BE2C (cell line): ENCODE measurements around the gene CCDC6.
"Not testable (repeated sequence)": the region's sequence is repeated elsewhere in the genome, so short reads cannot be mapped to it uniquely, and the experiment has no call there.

Experiments
- DNase-seq: peaks from one replicate; pipeline ENCODE4 v3.0.0-alpha.2; 2020
- H3K27me3 ChIP-seq: fragments of 250-450 bp; sonication (Bioruptor Pico); 2 replicates; pipeline ENCODE4 v1.5.1; 2020; ENCODE audit warnings: mild to moderate bottlenecking
- H3K36me3 ChIP-seq: fragments of 250-450 bp; sonication (Bioruptor Pico); 2 replicates; pipeline ENCODE4 v1.5.1; 2020; ENCODE audit warnings: mild to moderate bottlenecking
- H3K4me1 ChIP-seq: fragments of 250-450 bp; sonication (Bioruptor Pico); 2 replicates; pipeline ENCODE4 v1.5.1; 2020
- H3K4me3 ChIP-seq: 2 replicates; pipeline ENCODE4 v1.5.1; 2011; ENCODE audit warnings: low read depth, low read length
- H3K9me3 ChIP-seq: fragments of 250-450 bp; sonication (Bioruptor Pico); 2 replicates; pipeline ENCODE4 v1.5.1; 2020
- CTCF ChIP-seq: IDR thresholded peaks from 2 replicates; pipeline ENCODE4 v1.5.1; 2012; ENCODE audit warnings: mild to moderate bottlenecking, low read depth, low read length

CCDC6 gene

GRCh38 chr10:59748834-59749233 lies 157.5 kb downstream of the CCDC6 start:
- H3K4me1 ChIP-seq = no peaks in the 10 kb centered on the region
- H3K27me3 ChIP-seq = no peaks in the 10 kb centered on the region; the same call in 1 of the 2 replicates
- no peaks in the 10 kb centered on the region for H3K9me3 ChIP-seq
- no peak for DNase-seq
- no peak overlapping the region for H3K4me3 ChIP-seq
- TF ChIP-seq CTCF = no peak
- no peaks in the 10 kb centered on the region for H3K36me3 ChIP-seq

DNA sequence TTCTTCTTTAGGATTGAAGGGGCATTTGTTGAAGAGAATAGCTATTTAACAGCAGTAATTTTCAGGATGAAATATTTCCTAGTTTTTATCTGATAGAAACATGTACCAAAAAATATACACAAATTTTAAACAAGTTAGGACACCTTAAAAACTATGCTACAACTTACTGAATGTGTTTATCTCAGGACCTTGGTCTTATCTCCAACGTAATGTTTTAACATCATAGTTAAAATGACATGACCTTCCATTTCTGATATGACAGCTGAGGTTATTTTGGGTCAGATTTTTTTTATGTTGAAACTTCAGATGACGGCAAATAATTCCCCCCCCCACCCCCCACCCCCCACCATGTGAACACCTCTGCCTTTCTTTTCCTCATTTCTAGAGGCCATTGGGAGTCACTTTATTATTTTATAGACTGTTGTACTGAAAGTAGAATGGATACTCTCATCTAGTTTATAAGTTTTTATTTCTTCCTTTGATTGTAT lies 161.1 kb downstream of the CCDC6 start:
- Histone ChIP-seq H3K36me3 (no peaks in the 10 kb centered on the region), H3K4me1 (no peaks in the 10 kb centered on the region), H3K4me3 (no peak overlapping the region), H3K9me3 (no peaks in the 10 kb centered on the region), H3K27me3 (no peaks in the 10 kb centered on the region)
- no peak for DNase-seq
- no peak for TF ChIP-seq CTCF

- not testable (repeated sequence) for H3K4me3 ChIP-seq, H3K4me1 ChIP-seq, H3K27me3 ChIP-seq, DNase-seq, H3K36me3 ChIP-seq, H3K9me3 ChIP-seq
Measured at GRCh38 chr10:59744762-59745161, 161.6 kb downstream of the CCDC6 start.

- not testable (repeated sequence) for H3K36me3 ChIP-seq, H3K9me3 ChIP-seq, H3K27me3 ChIP-seq, H3K4me1 ChIP-seq, DNase-seq, H3K4me3 ChIP-seq
Measured at GRCh38 chr10:59744156-59744555, 162.2 kb downstream of the CCDC6 start.

DNA sequence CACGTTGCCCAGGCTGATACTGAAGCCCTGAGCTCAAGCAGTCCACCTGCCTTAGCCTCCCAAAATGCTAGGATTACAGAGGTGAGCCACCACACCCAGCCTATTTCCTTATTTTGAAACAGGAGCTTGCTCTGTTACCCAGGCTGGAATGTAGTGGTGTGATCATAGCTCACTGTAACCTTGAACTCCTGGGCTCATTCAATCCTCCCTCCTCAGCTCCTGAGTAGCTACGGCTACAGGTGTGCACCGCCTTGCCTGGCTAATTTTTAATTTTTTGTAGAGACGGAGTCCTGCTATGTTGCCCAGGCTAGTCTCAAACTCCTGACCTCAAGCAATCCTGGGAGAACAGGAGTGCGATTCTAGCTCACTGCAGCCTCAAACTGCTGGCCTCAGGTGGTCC lies 164.8 kb downstream of the CCDC6 start:
- Histone ChIP-seq H3K36me3 (no peaks in the 10 kb centered on the region), H3K4me1 (no peaks in the 10 kb centered on the region), H3K9me3 (no peaks in the 10 kb centered on the region), H3K27me3 (no peaks in the 10 kb centered on the region; the same call in 1 of the 2 replicates), H3K4me3 (no peak overlapping the region)
- TF ChIP-seq CTCF = no peak
- no peak for DNase-seq

GRCh38 chr10:59741048-59741447 lies 165.3 kb downstream of the CCDC6 start:
- DNase-seq = no peak

More at GRCh38 chr10:59741048-59741447, 165.3 kb downstream of the CCDC6 start:
- Histone ChIP-seq H3K36me3 (no peaks in the 10 kb centered on the region), H3K9me3 (no peaks in the 10 kb centered on the region), H3K4me3 (no peak overlapping the region), H3K4me1 (no peaks in the 10 kb centered on the region), H3K27me3 (no peaks in the 10 kb centered on the region; the same call in 1 of the 2 replicates)
- TF ChIP-seq CTCF = no peak
